ENCODE results near the gene ZBTB9.

The ZBTB9 gene, protein sequence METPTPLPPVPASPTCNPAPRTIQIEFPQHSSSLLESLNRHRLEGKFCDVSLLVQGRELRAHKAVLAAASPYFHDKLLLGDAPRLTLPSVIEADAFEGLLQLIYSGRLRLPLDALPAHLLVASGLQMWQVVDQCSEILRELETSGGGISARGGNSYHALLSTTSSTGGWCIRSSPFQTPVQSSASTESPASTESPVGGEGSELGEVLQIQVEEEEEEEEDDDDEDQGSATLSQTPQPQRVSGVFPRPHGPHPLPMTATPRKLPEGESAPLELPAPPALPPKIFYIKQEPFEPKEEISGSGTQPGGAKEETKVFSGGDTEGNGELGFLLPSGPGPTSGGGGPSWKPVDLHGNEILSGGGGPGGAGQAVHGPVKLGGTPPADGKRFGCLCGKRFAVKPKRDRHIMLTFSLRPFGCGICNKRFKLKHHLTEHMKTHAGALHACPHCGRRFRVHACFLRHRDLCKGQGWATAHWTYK

GRCh38 chr6:33454009-33454946, at the start of gene ZBTB9:
Gene ZBTB9, plus strand, starts transcription at chr6:33454576. Its CDS starts 525 bp downstream, at chr6:33455101.
- DNase-seq, result peak; percentile 92

GRCh38 chr6:33404884-33405283, 49.5 kb upstream of the ZBTB9 start:
- DNase-seq, result no peak

GRCh38 chr6:33405386-33405940, 48.9 kb upstream of the ZBTB9 start:
- no peak for DNase-seq

DNA sequence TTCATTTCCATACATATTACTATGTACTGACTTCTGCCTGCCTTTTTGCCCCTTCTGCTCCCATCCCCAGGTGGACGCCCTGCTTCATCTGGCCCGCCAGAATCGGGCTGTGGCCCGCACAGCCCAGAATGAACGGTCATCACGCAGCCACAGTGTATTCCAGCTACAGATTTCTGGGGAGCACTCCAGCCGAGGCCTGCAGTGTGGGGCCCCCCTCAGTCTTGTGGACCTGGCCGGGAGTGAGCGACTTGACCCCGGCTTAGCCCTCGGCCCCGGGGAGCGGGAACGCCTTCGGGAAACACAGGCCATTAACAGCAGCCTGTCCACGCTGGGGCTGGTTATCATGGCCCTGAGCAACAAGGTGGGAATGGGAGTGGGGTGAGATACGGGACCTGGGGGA, 48.2 kb upstream of the ZBTB9 start:
- no peak for DNase-seq

GRCh38 chr6:33407132-33407718, 47.2 kb upstream of the ZBTB9 start:
- DNase-seq, result no peak

GRCh38 chr6:33410050-33410710, 44.2 kb upstream of the ZBTB9 start:
- DNase-seq, result peak; percentile 96

DNA sequence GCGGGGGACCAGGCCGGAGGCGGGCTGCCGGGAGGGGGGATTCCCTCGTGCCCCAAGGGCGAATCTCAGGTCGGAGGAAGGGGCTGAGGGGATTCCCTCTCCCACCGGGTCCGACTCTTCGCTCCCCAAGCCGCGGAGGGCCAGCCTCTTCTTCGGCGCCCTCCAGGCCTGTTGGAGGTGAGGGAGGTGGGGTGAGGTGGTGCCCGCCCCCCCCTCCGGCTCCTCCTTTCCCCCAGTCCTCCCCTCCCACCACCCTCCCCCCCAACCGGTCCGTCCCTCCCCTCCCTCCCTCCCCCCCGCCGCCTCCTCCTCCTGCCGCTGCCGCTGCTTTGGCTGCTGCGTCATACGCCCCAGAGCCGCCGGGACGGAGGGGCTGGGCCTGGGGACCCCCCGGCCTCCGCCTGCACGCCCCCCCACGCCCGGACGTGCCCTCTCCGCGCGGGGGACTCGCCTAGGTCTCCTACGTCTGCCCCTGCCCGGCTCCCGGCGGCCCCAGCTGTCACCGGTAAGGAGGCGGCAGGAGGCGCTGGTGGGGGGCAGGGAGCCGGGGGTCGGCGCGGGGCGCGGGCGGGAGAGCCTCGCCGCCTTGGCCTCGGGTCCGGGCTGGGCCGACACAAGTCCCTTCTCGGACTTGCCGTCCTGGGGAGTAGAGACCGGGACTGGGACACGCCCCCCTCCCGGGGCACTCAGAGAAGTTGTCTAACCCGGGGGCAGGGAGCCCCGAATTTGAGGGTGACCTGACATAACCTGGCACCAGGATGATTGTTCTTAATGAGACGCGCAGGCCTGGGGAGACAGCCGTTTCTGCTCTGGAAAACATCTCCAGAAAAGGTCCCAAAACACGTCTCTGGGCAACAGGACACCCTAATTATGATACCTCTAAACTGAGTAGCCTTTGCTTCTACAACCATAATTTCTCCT, 43.4 kb upstream of the ZBTB9 start, which contains the start of gene PHF1:
Gene PHF1 (plus strand): TSS at position 304 of the 921 bp plus-strand sequence. CDS start 1,250 bp downstream, outside the sequence.
- DNase-seq, result no peak

DNA sequence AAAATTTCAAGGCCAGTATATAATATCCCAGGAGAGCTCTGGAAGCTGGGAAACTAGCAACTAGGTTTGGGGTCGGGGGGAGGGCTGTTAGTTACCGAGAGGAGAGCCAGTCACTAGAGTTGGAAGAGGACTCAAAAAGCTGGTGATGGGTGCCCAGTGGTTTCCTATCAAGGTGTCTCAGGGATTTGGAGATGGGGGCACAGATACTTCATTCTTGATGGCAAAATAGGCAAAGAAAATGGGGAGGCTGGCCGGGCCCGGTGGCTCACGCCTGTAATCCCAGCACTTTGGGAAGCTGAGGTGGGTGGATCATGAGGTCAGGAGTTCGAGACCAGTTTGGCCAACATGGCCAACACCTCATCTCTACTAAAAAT, 42.8 kb upstream of the ZBTB9 start:
- DNase-seq, result no peak

DNA sequence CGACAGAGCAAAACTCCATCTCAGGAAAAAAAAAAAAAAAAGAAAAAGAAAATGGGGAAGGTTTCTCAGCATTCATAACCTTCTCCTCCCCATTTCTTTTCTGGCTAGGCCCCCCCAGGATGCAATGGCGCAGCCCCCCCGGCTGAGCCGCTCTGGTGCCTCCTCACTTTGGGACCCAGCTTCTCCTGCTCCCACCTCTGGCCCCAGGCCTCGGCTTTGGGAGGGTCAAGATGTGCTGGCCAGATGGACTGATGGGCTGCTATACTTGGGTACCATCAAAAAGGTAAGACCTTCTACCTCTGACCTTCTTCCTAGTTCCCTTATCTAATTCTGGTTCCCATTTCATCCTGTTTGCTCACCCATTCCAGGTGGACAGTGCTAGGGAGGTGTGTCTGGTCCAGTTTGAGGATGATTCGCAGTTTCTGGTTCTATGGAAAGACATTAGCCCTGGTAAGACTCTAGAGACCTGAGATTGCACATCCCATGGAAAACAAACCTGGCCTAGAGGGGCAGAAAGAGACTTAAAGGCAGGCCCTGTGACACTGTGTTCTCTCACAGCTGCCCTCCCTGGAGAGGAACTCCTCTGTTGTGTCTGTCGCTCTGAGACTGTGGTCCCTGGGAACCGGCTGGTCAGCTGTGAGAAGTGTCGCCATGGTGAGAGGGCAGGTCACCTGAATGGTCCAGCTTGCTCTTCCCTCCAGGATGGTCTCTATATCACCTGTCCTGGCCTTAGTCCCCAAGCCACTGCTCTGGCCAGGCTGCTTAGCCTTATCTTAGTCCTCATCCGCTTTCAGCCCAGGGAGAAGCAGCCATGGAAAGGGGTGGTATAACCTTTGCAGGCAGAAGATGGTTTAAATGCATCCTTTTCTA, 42.0 kb upstream of the ZBTB9 start:
- no peak for DNase-seq

DNA sequence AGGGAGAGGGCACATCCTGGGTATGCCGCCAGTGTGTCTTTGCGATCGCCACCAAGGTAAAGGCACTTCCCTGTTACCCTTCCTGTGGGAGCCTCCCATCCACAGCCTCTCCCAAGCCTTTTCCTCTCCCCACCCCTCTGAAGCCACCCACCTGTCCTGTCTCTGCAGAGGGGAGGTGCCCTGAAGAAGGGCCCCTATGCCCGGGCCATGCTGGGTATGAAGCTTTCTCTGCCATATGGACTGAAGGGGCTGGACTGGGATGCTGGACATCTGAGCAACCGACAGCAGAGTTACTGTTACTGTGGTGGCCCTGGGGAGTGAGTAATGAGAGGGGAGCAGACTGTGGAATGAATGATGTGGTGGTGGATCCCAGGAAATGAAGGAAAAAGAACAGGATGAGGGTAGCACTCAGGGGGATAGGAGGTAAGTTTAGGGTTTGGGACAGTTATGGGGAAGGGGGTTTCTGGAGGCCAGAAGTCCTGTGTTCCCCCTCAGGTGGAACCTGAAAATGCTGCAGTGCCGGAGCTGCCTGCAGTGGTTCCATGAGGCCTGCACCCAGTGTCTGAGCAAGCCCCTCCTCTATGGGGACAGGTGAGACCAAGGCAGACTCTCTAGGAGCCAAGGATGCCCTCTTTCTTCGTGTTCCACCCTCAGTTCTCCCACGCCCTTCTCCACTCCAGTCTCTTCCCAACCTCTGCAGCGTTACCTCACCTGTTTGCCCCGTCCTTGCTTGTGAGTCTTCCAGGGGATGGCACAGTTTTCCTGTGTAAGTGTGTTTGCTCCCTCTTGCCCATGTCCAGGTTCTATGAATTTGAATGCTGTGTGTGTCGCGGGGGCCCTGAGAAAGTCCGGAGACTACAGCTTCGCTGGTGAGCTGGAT, 40.9 kb upstream of the ZBTB9 start:
- no peak for DNase-seq

DNA sequence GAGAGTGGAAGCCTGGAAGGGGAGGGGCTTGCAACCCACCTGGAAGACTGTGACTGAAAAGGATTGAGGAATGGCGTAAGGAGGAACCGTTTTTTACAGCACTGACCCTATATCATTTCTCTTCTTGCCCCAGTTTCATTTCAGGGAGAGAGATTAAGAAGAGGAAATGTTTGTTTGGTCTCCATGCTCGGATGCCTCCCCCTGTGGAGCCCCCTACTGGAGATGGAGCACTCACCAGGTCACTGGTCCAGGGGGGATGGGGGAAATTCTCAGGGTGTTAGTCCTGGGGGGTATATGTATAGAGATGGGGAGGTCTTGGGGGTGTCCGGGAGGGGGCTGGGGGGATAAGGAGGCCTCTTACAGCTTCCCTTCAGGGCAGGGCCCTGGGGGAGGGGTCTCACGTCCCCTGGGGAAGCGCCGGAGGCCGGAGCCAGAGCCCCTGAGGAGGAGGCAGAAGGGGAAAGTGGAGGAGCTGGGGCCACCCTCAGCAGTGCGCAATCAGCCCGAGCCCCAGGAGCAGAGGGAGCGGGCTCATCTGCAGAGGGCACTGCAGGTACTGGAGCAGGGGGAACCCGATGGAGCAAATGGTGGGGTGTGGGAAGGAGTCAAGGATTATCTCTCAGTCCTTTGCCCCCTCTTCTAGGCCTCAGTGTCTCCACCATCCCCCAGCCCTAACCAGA, 39.6 kb upstream of the ZBTB9 start:
- no peak for DNase-seq

DNA sequence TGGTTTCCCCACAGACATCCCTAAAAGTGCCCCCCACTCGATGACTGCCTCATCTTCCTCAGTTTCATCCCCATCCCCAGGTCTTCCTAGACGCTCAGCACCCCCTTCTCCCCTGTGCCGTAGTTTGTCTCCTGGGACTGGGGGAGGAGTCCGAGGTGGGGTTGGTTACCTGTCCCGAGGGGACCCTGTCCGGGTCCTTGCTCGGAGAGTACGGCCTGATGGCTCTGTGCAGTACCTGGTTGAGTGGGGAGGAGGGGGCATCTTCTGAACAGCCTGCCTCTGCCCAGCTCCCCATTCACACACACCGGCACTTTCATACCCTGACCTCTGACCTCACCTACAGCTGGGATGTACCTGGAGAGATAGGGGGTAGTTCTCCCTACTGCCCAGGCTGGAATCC, 38.5 kb upstream of the ZBTB9 start:
- DNase-seq, result no peak

- no peak for DNase-seq
Measured at GRCh38 chr6:33416386-33417127, 37.8 kb upstream of the ZBTB9 start.

- no peak for DNase-seq
Measured at GRCh38 chr6:33417128-33417902, 37.1 kb upstream of the ZBTB9 start.

GRCh38 chr6:33417903-33418689, 36.3 kb upstream of the ZBTB9 start, which contains the start of gene CUTA:
Gene CUTA, minus strand, starts transcription at chr6:33418107. Its CDS starts 107 bp downstream, at chr6:33418000.
- DNase-seq, result peak; percentile 98
